RPMI7951 (cell line): ENCODE data around the gene NUPR1. TPM values are rescaled to one million over a fixed set of nuclear protein-coding genes. Genes with fewer than 3 reads are reported as not detected.
"Not testable (repeated sequence)": the region's sequence is repeated elsewhere in the genome, so short reads cannot be mapped to it uniquely, and the experiment has no call there.

Experiments
- DNase-seq: peaks from one replicate; pipeline ENCODE4 v3.0.0-alpha.2; 2012; ENCODE audit warnings: low read depth
- total RNA-seq: library from RNA; depleted of rRNA; stranded (reverse); fragments of >200 nt; shearing (Covaris generic); gene quantifications from 2 replicates; pipeline ENCODE4 v1.2.3, GENCODE V29; 2014; rRNA removed

The NUPR1 gene
- total RNA-seq, 1 experiment from 2014 or later: 5.8 TPM

DNA sequence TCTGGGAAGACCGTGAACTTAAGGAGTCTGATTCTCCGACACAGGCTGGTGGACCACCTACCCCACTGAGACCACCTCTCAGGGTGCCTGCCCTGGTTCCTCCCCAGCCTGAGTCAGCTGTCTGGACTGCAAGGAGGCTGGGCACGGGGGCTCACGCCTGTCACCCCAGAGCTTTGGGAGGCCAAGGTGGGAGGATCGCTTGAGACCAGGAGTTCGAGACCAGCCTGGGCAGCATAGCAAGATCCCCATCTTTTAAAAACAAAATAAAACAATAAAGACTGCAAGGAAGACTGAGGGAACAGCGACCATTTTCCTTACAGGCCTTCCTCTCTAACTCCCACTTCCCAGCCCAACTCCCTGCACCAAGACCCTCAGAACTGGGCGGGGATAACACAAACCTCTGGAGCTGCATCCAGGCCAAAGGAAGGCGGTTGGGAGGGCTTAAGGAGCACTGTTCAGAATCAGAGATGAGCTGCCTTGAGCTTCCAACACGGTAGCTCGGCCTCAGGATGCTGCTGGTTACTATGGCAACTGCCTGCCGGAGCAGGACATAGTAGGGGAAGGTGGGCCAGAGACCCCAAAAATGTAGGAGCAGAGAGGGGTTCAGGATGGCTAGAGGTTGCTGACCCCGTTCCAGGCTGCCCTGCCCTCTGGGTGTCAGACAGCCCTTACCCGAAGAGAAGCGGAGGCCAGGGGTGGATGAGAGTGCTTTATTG, 40.0 kb downstream of the NUPR1 start:
- DNase-seq: no peak

DNA sequence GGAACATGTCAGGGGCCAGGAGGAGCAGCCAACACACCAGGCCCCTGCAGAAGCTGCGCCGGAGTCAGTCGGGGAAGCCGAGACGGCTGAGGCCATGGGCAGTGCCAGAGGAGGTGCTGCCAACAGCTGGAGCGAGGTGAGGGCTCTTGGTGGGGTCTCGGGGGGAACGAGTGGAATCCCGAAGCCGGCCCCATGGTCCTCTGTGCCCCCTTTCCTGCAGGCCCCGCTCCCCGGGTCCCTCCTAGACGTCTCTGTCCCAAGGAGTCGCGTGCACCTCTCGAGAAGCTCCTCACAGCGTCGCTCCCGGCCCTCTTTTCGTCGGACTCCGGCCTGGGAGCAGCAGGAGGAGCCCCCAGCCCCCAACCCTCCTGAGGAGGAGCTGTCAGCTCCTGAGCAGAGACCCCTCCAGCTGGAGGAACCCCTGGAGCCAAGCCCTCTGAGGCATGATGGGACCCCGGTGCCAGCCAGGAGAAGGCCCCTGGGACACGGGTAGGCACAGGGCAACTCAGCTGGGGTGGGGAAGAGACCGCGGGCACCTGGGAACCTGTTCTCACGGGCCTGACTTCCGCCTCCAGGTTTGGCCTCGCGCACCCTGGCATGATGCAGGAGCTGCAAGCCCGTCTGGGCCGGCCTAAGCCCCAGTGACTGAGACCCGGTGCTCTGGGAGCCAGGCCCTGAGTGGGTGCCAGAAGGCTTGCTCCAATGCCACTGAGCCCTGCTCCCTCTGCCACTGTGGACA, 40.7 kb downstream of the NUPR1 start:
- no peak for DNase-seq

DNA sequence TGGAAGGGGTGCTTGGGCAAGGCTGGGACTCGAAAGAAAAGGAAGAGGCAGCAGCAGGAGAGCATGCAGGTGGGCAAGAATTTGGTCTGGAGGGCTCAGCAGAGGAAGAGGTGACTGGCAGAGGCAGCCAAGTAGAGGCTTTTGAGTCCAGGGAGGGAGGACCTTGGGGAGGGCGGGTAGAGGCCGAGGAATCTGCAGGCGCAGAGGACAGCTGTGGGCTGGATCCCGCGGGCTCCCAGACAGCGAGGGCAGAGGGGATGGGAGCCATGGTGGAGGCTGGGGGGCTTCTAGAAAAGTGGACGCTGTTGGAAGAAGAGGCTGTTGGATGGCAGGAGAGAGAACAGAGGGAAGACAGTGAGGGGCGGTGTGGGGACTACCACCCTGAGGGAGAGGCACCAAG, 41.4 kb downstream of the NUPR1 start:
- no peak for DNase-seq

DNA sequence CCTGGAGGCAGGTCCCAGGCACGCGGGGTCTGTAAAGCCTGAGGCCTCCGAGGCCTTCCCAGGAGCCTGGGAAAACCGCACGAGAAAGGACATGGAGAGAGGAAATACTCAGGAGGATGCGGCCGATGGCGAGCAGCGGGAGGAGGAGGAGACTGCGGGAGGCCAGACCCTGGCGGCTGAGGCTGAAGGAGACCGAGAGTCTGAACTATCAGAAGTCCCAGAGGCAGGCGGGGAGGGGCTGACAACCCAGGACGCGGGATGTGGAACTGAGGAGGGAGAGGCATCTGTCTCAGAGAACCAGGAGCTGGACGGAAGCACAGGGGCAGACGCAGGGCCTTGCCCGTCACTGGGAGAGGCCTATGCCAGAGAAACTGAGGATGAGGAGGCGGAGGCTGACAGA, 41.9 kb downstream of the NUPR1 start:
- no peak for DNase-seq

DNA sequence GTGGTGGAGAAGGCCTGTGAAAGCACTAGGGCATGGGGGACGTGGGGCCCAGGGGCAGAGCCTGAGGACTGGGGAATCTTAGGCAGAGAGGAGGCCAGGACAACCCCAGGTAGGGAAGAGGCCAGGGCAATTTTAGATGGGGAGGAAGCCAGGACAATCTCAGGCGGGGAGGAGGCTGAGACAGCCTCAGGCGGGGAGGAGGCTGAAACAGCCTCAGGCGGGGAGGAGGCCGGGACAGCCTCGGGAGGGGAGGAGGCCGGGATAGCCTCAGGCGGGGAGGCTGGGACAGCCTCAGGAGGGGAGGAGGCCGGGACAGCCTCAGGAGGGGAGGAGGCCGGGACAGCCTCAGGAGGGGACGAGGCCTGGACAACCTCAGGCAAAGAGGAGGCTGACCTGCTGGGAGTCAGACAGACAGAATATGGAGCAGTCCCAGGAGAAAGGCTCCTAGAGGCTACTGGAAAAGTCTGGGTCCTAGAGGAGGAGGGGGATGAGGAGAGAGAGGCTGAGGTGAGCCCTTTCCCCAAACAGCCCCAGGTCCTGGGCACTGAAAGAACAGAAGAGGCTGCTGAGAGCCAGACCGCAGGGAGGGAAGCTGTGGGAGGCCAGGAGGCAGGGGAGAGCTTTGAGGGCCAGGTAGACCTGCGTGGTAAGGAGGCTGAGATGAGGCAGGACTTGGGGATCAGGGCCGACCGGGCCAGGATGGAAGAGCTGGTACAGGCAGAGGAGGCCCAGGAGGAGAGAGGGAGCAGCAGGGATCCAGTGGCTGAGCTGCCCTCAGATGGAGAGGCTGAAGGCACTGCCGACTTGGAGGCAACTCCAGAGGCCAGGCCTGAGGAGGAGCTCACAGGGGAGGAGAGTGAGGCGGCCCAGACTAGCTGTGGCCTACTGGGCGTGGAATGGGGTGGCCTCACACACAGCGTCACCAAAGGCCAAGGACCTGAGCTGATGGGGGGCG, 42.7 kb downstream of the NUPR1 start:
- no peak for DNase-seq

DNA sequence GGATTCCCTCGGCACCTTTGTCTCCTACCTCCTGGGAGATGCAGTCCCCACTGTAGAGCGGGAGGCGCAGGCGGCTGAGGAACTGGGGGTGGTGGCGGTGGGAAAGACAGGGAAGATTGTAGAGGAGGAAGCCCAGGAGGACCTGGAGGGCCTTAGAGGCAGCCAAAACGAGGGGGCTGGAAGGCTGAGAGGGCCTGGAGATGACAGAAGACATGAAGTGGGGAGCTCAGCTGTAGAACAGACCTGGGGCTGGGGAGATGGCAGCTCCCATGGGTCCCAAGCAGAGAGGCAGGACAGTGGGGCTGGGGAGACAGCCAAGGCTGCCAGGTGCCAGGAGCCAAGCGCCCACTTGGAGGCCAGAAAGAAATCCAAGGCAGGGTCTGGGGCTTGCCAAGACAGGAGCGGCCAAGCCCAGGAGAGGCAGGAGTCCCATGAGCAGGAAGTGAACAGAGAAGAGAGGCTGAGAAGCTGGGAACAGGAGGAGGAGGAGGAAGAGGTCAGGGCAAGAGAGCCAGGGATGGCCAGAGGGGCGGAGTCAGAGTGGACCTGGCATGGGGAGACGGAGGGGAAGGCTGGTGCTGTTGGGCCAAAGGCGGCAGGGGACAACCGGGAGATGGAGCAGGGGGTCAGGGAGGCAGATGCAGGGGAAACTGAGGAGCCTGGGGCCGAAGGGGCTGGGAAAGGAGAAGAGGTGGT, 43.5 kb downstream of the NUPR1 start:
- DNase-seq: no peak

DNA sequence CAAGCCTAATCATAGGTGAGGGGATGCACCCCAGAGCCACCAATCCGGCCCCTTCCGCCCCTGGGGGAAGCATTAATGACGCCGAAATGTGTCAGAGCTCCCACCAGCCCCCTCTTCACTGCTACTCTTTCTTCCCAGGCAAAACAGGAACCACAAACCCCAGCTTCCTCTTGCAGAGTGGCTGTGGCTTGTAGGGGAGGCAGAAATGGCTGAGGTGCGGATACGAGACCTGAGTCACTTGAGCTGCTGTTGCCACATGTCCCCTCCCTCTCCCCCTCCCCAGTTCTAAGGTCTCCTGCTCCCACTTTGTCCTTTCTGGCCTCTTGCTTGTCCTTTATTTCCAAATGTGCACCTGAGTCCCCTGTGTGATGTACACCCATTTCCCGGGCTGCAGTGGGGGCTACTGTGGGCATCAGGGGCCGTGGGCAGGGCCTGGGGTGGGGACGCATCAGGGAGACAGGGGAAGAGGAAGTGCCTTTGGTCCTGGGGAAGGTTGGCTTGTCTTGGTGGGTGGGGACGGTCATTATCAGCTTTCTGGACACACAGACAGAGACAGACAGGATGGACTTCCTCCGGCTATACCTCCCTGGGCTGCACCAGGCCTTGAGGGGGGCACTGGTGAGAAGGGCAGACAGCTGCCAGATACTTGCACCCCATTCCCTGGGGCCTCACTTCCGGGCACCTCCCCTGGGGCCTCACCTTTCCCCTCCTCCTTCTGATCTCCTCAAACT, 44.5 kb downstream of the NUPR1 start, which contains the start of gene APOBR:
Gene APOBR, plus strand, starts transcription at position 523 of the 731 bp plus-strand sequence. Its CDS starts 39 bp downstream, at position 562.
- DNase-seq: no peak

DNA sequence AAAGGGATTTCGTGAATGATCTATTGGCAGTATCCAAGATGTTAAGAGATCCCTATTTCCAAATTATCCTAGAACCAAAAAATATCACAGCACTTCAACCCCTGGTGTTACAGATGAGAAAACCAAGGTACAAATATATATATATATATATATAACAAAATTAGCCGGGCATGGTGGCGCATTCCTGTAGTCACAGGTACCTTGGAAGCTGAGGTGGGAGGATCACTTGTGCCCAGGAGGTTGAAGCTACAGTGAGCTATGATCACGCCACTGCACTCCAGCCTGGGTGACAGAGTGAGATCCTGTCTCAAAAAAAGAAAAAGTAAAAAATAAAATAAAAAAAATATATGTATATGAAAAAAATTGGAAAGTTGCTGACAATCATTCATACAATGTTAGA, 46.3 kb downstream of the NUPR1 start:
- no peak for DNase-seq

DNA sequence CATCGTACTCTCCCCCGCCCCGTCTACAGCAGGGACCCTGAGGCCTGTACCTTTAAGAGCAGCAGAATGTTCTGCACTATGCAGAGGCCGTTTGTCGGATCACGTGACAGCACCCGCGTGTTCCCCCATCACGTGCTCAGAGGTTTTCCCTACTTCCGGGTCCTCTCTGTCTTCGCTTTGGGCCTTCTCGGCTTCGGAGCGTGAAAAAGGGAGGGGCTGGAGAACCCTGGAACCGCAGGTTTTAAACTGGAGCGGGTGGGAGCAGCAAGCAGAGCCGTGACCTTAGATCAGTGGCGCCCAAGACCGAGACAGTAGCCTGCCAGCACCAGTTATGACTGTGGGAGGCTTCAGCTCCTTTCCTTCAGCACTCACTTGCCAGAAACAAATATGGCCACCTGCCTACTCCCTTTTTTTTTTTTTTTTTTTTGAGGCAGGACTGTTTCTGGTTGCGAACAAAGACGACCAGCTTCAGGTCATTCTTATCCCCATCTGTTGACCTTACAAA, 46.8 kb downstream of the NUPR1 start, which contains the start of gene CLN3:
Gene CLN3, minus strand, starts transcription at position 105 of the 505 bp plus-strand sequence. CDS start 315 bp downstream, outside the sequence.
- peak; percentile 93 for DNase-seq

DNA sequence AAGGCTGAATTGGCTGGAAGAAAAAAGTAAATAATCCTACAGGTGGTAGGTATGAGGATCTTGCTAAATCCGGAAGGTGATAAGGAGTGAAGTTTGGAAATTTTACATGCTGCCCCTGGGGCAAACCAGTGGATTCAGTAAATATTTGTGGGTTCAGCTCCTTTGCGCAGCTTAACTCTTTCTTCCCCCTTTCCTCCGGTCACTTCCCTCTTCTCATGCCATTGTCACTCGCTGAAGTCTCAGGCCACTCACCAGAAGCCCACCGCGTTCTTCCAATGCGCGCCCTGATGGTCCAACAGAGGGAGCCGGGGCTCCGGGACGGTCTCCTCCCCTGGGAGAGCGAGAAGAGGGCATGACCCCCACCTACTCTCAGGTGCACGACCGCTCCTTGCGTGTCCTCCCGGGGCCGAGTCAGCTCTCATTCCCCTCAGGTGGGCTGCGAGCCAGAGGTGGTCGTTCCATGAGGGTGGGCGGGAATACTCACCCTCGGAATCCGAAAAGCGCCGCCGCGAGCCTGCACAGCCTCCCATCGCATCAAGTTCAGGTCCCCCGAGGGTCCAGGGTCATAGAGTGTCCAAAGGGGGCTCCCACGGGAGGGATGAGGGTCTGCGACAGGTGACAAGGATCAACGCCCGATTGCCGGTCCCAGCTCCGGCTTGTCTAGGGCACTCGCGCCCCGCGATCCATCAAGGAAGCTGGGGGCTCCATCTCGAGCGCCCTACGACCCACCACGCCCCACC, 47.4 kb downstream of the NUPR1 start:
- peak; percentile 36 for DNase-seq

DNA sequence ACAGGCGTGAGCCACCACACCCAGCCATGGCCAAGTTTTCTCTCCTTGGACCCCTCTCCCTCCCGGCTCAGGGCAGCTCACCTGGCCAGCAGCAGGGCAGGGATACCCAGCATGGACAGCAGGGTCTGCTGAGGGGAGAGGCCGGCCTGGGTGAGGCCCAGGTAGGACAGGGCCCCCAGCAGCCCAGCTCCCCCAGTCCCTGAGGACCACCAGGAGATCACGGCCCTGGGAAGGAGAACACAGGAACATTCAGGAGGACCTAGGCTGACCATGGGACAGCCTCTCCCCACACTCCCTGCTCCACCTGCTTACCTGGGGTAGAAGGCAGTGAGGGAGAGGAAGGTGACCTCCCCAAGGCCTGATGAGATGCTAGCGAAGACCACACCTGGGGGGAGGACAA, 52.5 kb downstream of the NUPR1 start:
- DNase-seq: no peak

DNA sequence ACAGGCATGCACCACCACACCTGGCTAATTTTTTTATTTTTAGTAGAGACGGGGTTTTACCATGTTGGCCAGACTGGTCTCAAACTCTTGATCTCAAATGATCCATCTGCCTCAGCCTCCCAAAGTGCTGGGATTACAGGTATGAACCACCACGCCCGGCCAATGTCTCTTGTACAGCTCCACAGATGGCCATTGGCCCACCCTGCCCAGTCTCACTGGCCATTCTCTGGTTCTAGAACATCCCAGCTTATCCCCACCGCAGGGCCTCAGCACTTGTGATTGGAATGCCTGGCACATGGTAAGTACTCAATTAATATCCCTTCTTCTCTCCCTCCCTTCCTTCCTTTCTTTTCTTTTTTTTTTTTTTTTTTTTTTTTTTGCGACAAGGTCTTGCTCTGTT, 55.4 kb downstream of the NUPR1 start:
- not testable (repeated sequence) for DNase-seq

Other genes with a start within 250 kb of the NUPR1 start
- gene SBK1, start 246.4 kb downstream of the NUPR1 start, total RNA-seq: not detected in 2 replicates
- 0.24 and 0.29 TPM in 2 replicates for gene NPIPB6, start 175.5 kb downstream of the NUPR1 start, total RNA-seq
- gene EIF3CL, start 135.1 kb downstream of the NUPR1 start, total RNA-seq: 42.2 and 50.8 TPM in 2 replicates
- gene NPIPB7, start 66.6 kb downstream of the NUPR1 start, total RNA-seq: not detected in 2 replicates
- 11.8 and 16.0 TPM in 2 replicates for gene CLN3, start 46.9 kb downstream of the NUPR1 start, total RNA-seq
- gene APOBR, start 44.3 kb downstream of the NUPR1 start, total RNA-seq: not detected in 2 replicates
- gene IL27, start 32.1 kb downstream of the NUPR1 start, total RNA-seq: not detected in 2 replicates
- gene SGF29, start 14.9 kb upstream of the NUPR1 start, total RNA-seq: 11.9 and 12.1 TPM in 2 replicates
- gene SULT1A2, start 58.1 kb upstream of the NUPR1 start, total RNA-seq: not detected in 2 replicates
- not detected in 2 replicates for gene SULT1A1, start 71.1 kb upstream of the NUPR1 start, total RNA-seq
- not detected in 2 replicates for gene NPIPB8, start 99.1 kb upstream of the NUPR1 start, total RNA-seq
- 27.7 and 80.9 TPM in 2 replicates for gene EIF3C, start 172.5 kb upstream of the NUPR1 start, total RNA-seq
- gene NPIPB9, start 212.8 kb upstream of the NUPR1 start, total RNA-seq: not detected in 2 replicates